HUES48 (cell line): ENCODE measurements around the gene CANT1.

Source experiments
- H3K27ac ChIP-seq: one replicate; pipeline ENCODE4 v1.7.0; 2013; ENCODE audit warnings: low read depth, low read length, inconsistent platforms
- H3K27me3 ChIP-seq: 2 replicates; pipeline ENCODE4 v1.6.1; 2013; ENCODE audit warnings: mild to moderate bottlenecking, low read length; ENCODE audit not compliant: control insufficient read depth, insufficient read depth
- H3K36me3 ChIP-seq: 2 replicates; pipeline ENCODE4 v1.6.1; 2013; ENCODE audit warnings: low read length; ENCODE audit not compliant: control insufficient read depth, insufficient read depth
- H3K4me1 ChIP-seq: 2 replicates; pipeline ENCODE4 v1.6.1; 2013; ENCODE audit warnings: mild to moderate bottlenecking, low read length; ENCODE audit not compliant: control insufficient read depth, insufficient read depth
- H3K4me3 ChIP-seq: 2 replicates; pipeline ENCODE4 v1.5.1; 2013; ENCODE audit warnings: mild to moderate bottlenecking, low read depth, low read length
- H3K9ac ChIP-seq: 2 replicates; pipeline ENCODE4 v1.6.1; 2013; ENCODE audit warnings: mild to moderate bottlenecking, low read depth, low read length, moderate library complexity
- H3K9me3 ChIP-seq: 2 replicates; pipeline ENCODE4 v1.6.1; 2013; ENCODE audit warnings: low read length; ENCODE audit not compliant: control insufficient read depth, insufficient read depth

CANT1 gene

DNA sequence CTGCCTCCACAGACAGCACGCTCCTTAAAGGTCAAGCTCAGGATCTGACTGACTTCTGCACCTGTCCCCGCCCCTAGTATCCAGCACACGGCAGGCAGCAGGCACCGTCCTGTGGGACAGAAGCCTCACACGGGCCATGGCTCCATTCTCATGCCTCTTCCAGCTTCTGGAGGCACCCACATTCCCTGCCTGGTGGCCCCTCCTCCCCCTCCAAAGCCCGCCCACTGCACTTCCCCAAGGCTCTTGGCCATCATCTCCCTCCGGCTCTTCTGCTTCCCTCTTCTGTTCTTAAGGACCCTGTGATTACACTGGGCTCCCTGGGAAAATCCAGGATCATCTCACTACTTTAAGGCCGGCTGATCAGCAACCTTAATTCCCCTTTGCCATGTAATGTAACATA lies 3.5 kb downstream of the CANT1 start:
- peaks cover 68% of the 10 kb centered on the region for H3K27me3 ChIP-seq
- peaks cover 6% of the 10 kb centered on the region for H3K4me1 ChIP-seq
- H3K4me3 ChIP-seq, result no peak overlapping the region
- H3K9me3 ChIP-seq, result no peaks in the 10 kb centered on the region; the same call in 1 of the 2 replicates
- no peak overlapping the region for H3K9ac ChIP-seq
- H3K27ac ChIP-seq, result no peak overlapping the region
- peaks cover 5% of the 10 kb centered on the region; the same call in 1 of the 2 replicates for H3K36me3 ChIP-seq

DNA sequence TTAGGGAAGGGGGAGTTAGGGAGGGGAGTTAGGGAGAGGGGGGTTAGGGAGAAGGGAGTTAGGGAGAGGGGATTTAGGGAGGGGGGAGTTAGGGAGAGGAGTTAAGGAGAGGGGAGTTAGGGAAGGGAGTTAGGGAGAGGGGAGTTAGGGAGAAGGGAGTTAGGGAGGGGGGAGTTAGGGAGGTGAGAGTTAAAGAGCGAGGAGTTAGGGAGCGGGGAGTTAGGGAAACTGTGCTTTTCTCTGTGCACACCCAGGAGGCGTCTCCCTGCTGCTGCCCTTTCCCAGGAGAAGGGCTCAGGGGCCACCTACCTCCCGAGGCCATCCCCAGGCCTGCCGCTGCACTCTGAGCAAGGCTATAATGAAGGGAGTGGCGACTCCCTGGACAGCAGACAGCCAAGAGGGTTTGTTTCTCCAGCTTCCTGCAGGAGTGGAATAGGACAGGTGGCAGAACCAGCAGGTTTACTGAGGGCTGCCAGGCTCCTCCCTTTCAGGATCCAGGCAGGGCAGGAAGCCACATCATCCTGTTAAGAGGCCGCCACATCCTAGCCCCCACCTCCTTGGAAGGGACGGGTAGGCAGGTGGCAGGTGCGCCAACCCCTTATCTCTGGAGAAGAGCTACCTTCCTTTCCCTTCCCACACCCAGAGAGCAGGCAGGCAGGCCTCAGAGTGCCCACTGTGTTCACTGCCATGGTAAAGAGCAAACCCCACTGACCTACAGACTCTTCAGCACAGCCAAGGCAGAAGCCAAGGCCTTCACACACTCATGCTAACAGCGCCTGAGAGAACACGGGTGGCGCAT lies 4.3 kb downstream of the CANT1 start:
- Histone ChIP-seq H3K27me3 (peaks cover 75% of the 10 kb centered on the region), H3K27ac (no peak overlapping the region)

DNA sequence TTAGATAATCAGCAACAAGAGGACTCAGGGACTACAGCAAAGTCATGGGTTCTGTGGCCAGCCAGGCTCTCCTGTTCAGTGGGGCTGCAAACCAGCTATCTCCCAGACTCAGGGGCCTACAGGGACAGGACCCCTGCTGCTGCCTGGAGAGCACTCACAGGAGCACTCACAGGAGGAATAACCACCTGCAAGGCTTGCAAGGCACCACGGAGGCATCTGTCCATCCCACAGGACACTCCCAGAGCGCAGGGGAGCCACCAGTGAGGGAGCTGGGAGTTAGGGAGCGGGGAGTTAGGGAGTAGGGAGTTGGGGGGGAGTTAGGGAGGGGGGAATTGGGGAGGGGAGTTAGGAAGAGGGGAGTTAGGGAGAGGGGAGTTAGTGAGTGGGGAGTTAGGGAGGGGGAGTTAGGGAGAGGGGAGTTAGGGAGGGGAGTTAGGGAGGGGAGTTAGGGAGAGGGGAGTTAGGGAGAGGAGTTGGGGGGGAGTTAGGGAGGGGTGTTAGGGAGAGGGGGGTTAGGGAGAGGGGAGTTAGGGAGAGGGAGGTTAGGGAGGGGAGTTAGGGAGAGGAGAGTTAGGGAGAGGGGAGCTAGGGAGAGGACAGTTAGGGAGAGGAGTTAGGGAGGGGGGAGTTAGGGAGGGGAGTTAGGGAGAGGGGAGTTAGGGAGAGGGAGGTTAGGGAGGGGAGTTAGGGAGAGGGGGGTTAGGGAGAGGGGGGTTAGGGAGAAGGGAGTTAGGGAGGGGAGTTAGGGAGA lies 5.7 kb downstream of the CANT1 start:
- peaks cover 5% of the 10 kb centered on the region; the same call in 1 of the 2 replicates for H3K36me3 ChIP-seq
- H3K27ac ChIP-seq, result peak overlapping the region; percentile 35
- peaks cover 3% of the 10 kb centered on the region; the same call in 1 of the 2 replicates for H3K4me1 ChIP-seq

More for the DNA sequence above, 4.3 kb downstream of the CANT1 start:
- no peak overlapping the region for H3K4me3 ChIP-seq
- peaks cover 6% of the 10 kb centered on the region for H3K4me1 ChIP-seq
- no peaks in the 10 kb centered on the region for H3K9me3 ChIP-seq
- no peak overlapping the region for H3K9ac ChIP-seq
- peaks cover 5% of the 10 kb centered on the region; the same call in 1 of the 2 replicates for H3K36me3 ChIP-seq

DNA sequence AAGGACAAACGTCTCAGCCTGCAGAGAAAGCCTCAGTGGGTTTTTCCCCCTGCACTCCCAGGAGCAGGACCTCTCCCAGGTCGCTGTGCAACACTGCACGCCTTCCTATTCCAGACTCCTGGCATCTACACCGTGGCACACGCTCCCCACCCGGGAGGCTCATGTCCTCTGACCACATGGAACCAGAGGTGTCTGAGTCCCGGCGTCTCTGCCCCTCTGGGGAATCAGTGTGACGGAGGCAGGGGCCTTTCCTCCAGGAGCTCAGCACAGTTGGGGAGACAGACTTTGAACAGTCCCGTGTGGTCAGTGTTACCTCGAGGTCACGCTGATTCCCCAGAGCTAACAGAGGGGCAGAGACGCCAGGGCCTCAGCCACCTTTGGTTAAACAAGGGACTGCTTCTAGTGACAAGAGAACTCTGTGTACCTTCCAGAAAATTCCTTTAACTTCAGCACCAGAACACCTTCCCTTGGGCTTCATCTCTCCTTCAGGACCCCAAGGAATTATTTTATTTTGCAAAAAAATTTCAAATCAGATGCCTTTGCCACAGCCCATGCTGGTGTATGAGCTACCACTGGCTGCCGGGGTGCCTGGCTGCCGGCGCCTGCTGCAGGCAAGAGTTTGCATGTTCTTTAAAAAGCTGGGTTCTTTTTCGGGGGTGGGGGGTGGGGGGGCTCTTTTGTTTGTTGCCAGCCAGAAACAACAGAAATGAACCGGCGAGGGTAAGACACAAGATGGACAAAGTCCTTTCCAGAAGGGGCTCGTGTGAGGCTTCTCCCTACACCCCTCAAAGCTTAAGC lies 6.6 kb downstream of the CANT1 start:
- Histone ChIP-seq H3K27ac (peak overlapping the region; percentile 35), H3K4me3 (no peak overlapping the region), H3K27me3 (peaks cover 62% of the 10 kb centered on the region), H3K4me1 (no peaks in the 10 kb centered on the region), H3K9me3 (no peaks in the 10 kb centered on the region), H3K9ac (no peak overlapping the region), H3K36me3 (peaks cover 7% of the 10 kb centered on the region; the same call in 1 of the 2 replicates)

More for the DNA sequence above, 5.7 kb downstream of the CANT1 start:
- Histone ChIP-seq H3K9me3 (no peaks in the 10 kb centered on the region), H3K9ac (no peak overlapping the region), H3K27me3 (peaks cover 70% of the 10 kb centered on the region), H3K4me3 (no peak overlapping the region)

DNA sequence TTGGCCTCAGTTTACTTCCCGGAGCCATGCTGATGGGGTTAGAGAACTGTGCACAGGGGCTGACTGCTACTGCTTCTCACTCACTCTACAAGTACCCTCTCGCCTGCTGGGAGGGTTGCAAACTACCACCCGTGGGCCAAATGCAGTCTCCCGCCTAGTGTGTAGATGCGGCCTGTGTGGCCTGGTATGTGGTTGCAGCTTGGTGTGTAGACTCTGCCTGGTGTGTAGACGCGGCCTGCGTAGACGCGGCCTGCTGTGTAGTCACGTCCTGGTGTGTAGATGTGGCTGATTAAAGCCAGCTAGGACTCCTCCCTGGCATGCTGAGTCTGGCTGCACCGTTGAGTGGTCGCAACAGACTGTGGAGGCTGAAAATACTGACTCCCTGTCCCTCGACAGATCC lies 7.3 kb downstream of the CANT1 start:
- no peak overlapping the region for H3K9ac ChIP-seq
- no peak overlapping the region for H3K27ac ChIP-seq
- H3K4me1 ChIP-seq, result no peaks in the 10 kb centered on the region
- peaks cover 12% of the 10 kb centered on the region for H3K36me3 ChIP-seq
- peaks cover 55% of the 10 kb centered on the region for H3K27me3 ChIP-seq
- H3K9me3 ChIP-seq, result no peaks in the 10 kb centered on the region
- H3K4me3 ChIP-seq, result no peak overlapping the region

DNA sequence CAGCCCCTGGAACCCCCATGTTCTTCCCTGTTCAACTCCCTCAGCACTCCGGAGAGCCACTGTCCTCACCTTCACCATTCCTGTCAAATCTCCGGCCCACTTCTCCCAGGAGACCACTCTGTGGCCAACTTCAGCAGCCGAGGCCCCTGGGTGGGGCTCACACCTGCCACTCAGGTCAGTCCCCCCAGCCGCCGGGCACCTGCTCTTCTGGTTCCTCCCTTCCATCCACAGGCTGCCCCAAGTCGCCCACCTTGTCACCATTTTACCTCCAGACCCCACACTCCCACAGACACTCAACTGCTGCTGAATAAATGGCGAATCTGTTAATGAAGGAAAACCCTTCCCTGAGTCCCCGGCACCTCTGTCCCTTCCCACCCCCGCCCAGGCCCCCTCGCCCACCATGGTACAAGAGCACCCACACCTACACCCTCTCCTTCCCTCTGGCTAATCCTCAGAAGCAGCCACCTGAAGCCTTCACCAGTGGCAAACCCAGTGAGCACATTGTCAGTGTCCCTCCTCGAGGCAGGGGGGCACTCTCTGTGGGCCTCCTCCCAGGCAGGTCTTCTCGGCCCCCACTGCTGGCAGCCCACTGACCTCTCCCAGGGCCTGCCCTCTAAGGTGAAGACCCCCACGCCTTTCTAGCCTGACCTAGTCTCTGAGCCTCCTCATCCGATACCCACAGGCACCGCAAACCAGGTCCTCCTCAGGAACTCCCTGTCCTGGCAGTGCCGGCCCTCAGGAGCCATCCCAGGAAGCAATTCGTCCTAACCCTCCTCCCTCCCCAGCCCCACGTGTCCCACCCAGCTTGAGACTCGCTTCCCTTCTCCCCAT lies 8.2 kb downstream of the CANT1 start:
- Histone ChIP-seq H3K27me3 (peaks cover 46% of the 10 kb centered on the region), H3K4me1 (no peaks in the 10 kb centered on the region), H3K4me3 (no peak overlapping the region), H3K9ac (no peak overlapping the region), H3K36me3 (peaks cover 19% of the 10 kb centered on the region), H3K9me3 (no peaks in the 10 kb centered on the region), H3K27ac (no peak overlapping the region)

DNA sequence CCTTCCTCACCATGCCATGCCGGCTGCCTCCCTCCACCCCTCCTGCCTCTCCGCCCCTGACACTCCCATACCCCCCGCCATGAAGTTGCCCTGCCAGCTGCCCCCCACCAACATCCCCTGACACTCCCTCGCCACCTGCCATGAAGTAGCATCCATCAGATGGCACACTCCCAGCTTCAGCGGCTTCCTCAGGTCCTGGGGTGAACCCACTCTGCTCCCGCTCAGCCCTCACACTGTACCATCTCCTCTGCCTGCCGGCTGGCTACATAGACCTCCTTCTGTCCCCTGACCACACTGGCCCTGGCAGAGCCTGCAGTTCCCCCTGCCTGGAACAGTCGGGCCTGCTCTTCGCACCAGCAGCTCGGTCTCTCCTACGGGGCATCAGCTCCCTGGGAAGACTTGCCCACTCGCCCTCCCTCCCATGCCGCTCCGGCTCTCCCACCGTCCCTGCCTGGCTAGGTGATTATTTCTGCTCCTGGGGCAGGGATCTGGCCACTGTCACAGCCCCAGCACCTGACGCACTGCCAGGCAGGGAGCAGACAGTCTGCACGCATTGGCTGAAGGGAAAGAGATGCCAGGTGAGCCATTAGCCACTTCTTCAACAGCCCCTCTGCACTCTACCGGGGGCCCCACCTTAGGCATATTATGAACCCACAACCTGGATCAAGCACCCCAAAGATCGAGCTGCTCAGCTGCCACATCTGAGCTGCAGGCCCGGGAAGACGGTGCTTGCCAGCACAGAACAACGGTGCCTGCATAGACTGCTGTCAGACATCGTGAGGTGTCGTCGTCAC lies 9.0 kb downstream of the CANT1 start:
- H3K36me3 ChIP-seq, result peaks cover 27% of the 10 kb centered on the region

GRCh38 chr17:78999947-79000395 lies 9.6 kb downstream of the CANT1 start:
- no peaks in the 10 kb centered on the region for H3K9me3 ChIP-seq
- no peak overlapping the region for H3K9ac ChIP-seq
- H3K4me3 ChIP-seq, result no peak overlapping the region
- peaks cover 27% of the 10 kb centered on the region for H3K36me3 ChIP-seq
- H3K4me1 ChIP-seq, result no peaks in the 10 kb centered on the region
- no peak overlapping the region for H3K27ac ChIP-seq
- H3K27me3 ChIP-seq, result peaks cover 32% of the 10 kb centered on the region

More for the DNA sequence above, 9.0 kb downstream of the CANT1 start:
- Histone ChIP-seq H3K9ac (no peak overlapping the region), H3K4me1 (no peaks in the 10 kb centered on the region), H3K4me3 (no peak overlapping the region), H3K9me3 (no peaks in the 10 kb centered on the region), H3K27ac (no peak overlapping the region), H3K27me3 (peaks cover 38% of the 10 kb centered on the region)

- no peak overlapping the region for H3K4me3 ChIP-seq
- H3K9me3 ChIP-seq, result no peaks in the 10 kb centered on the region
- no peak overlapping the region for H3K9ac ChIP-seq
- H3K27me3 ChIP-seq, result peaks cover 32% of the 10 kb centered on the region
- H3K27ac ChIP-seq, result no peak overlapping the region
- H3K36me3 ChIP-seq, result peaks cover 27% of the 10 kb centered on the region
- H3K4me1 ChIP-seq, result no peaks in the 10 kb centered on the region
These were observed 10.4 kb downstream of the CANT1 start for GRCh38 chr17:78999056-78999768.
